IPS DF 6.9 (cell line): ENCODE data around the gene SRGAP2C.
"Not testable (repeated sequence)": the region's sequence is repeated elsewhere in the genome, so short reads cannot be mapped to it uniquely, and the experiment has no call there.

ENCODE experiments used
- DNase-seq: peaks from one replicate; pipeline ENCODE4 v3.0.0-alpha.2; 2013; ENCODE audit warnings: low read depth, low spot score
- H3K27ac ChIP-seq: one replicate; pipeline ENCODE4 v1.5.1; 2013; ENCODE audit warnings: low read length, control low read depth
- H3K27me3 ChIP-seq: 2 replicates; pipeline ENCODE4 v1.6.1; 2013; ENCODE audit warnings: mild to moderate bottlenecking, low read length; ENCODE audit not compliant: control insufficient read depth, insufficient read depth
- H3K36me3 ChIP-seq: 2 replicates; pipeline ENCODE4 v1.6.1; 2013; ENCODE audit warnings: low read length; ENCODE audit not compliant: control insufficient read depth, insufficient read depth
- H3K4me1 ChIP-seq: 2 replicates; pipeline ENCODE4 v1.6.1; 2013; ENCODE audit warnings: low read length; ENCODE audit not compliant: control insufficient read depth, insufficient read depth
- H3K4me3 ChIP-seq: 2 replicates; pipeline ENCODE4 v1.5.1; 2013; ENCODE audit warnings: mild to moderate bottlenecking, low read length
- H3K9me3 ChIP-seq: 2 replicates; pipeline ENCODE4 v1.6.1; 2013; ENCODE audit warnings: low read length, inconsistent platforms; ENCODE audit not compliant: control insufficient read depth, insufficient read depth
- WGBS: extraction: QIAGEN DNeasy Blood & Tissue Kit; methylation state at CpG from one replicate; pipeline ENCODE4 v1.1.7; 2013; ENCODE audit warnings: mixed read lengths, missing lambda C conversion rate; ENCODE audit not compliant: insufficient read length, insufficient coverage; 5-methylcytosine and 5-hydroxymethylcytosine counted together

The SRGAP2C gene

GRCh38 chr1:121423956-121424355 is 239.2 kb downstream of the SRGAP2C start:
- H3K27me3 ChIP-seq, H3K4me3 ChIP-seq, H3K36me3 ChIP-seq, H3K4me1 ChIP-seq, H3K9me3 ChIP-seq, H3K27ac ChIP-seq, DNase-seq: not testable (repeated sequence)
- WGBS: no CpG with 5 or more reads among the region's 2 CpGs

- H3K27me3 ChIP-seq, DNase-seq, H3K27ac ChIP-seq, H3K36me3 ChIP-seq, H3K4me1 ChIP-seq, H3K4me3 ChIP-seq, H3K9me3 ChIP-seq: not testable (repeated sequence)
- WGBS: no CpG with 5 or more reads among the region's 2 CpGs
These were observed 248.7 kb downstream of the SRGAP2C start for GRCh38 chr1:121433517-121433916.

- H3K27me3 ChIP-seq, H3K9me3 ChIP-seq, H3K4me1 ChIP-seq, DNase-seq, H3K4me3 ChIP-seq, H3K36me3 ChIP-seq, H3K27ac ChIP-seq: not testable (repeated sequence)
- no CpG with 5 or more reads among the region's 3 CpGs for WGBS
These were observed 254.1 kb downstream of the SRGAP2C start for GRCh38 chr1:121438862-121439261.

GRCh38 chr1:121440993-121441392 is 256.2 kb downstream of the SRGAP2C start:
- Histone ChIP-seq H3K27me3 (no peaks in the 10 kb centered on the region), H3K9me3 (no peaks in the 10 kb centered on the region), H3K4me1 (no peaks in the 10 kb centered on the region), H3K36me3 (no peaks in the 10 kb centered on the region), H3K27ac (no peak overlapping the region), H3K4me3 (no peak overlapping the region)
- no CpG with 5 or more reads among the region's 4 CpGs for WGBS
- DNase-seq: no peak
